ENCODE measurements around the gene TXNRD2. TPM values are rescaled to one million over a fixed set of nuclear protein-coding genes. Genes with fewer than 3 reads are reported as not detected.

TXNRD2 gene
- total RNA-seq, 1 donor from 2014 or later, result 22.2 TPM

DNA sequence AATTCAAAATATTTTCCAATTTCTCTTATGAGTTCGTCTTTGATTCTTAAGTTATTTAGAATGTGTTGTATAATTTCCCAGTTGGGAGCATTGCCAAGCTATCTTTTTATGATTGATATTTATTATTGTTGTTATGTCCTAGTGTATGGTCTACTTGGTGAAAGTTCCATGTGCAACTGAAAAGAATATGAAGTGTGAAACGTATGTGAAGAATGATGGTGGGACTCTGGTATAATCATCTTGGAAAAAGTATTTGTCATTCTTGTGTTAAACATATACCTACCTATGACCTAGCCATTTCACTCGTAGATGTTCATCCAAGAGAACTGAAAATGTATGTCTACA lies 75.0 kb downstream of the TXNRD2 start:
- no peaks in the 10 kb centered on the region for H3K36me3 Mint-ChIP-seq (ENCODE audit: low read depth)
- no peaks in the 10 kb centered on the region for H3K27me3 Mint-ChIP-seq (ENCODE audit: low read depth)
- peaks cover 12% of the 10 kb centered on the region for H3K4me1 Mint-ChIP-seq
- TF ChIP-seq, protein P1, sequence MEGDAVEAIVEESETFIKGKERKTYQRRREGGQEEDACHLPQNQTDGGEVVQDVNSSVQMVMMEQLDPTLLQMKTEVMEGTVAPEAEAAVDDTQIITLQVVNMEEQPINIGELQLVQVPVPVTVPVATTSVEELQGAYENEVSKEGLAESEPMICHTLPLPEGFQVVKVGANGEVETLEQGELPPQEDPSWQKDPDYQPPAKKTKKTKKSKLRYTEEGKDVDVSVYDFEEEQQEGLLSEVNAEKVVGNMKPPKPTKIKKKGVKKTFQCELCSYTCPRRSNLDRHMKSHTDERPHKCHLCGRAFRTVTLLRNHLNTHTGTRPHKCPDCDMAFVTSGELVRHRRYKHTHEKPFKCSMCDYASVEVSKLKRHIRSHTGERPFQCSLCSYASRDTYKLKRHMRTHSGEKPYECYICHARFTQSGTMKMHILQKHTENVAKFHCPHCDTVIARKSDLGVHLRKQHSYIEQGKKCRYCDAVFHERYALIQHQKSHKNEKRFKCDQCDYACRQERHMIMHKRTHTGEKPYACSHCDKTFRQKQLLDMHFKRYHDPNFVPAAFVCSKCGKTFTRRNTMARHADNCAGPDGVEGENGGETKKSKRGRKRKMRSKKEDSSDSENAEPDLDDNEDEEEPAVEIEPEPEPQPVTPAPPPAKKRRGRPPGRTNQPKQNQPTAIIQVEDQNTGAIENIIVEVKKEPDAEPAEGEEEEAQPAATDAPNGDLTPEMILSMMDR (conservative IDR thresholded peaks at IDR 0.05), result no peak
- no peaks in the 10 kb centered on the region for H3K9me3 Mint-ChIP-seq
- no peak overlapping the region for H3K27ac Mint-ChIP-seq (ENCODE audit: unreplicated experiment)
- H3K4me3 Mint-ChIP-seq, result no peak overlapping the region
- DNase-seq (ENCODE audit: low read depth, low spot score), result no peak

DNA sequence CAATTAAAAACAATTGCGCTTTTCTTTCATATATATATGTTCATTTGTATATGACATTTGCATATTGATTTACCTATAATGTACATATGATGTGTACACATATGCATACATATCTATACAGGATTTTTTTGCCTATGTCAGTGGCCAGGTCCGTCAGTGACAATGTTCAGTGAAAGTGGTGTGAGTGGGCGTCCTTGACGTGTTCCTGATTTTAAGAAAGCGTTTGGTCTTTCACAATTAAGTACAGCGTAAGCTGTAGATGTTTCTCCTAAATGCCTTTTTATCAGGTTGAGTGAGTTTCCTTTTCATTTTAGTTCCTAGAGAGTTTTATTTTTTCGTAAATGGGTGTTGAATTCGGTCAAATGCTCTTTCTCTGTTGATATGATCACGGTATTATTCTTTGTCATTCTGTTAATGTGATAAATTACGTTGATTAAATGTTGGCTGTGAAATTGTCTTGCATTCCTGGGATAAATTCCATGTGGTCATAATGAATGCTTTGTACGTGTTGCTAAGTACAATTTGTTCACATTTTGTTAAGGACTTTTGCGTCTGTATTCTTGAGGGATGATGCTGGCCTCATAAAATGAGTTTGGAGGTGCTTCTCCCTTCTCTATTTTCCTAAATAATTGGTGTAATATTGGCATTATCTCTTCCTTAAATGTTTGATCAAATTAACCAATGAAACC lies 76.3 kb downstream of the TXNRD2 start:
- no peak for DNase-seq (ENCODE audit: low read depth, low spot score)
- H3K27me3 Mint-ChIP-seq (ENCODE audit: low read depth), result no peaks in the 10 kb centered on the region
- H3K4me3 Mint-ChIP-seq, result no peak overlapping the region
- peaks cover 12% of the 10 kb centered on the region for H3K4me1 Mint-ChIP-seq
- TF ChIP-seq, protein P1 (conservative IDR thresholded peaks at IDR 0.05), result no peak
- H3K27ac Mint-ChIP-seq (ENCODE audit: unreplicated experiment), result no peak overlapping the region
- no peaks in the 10 kb centered on the region for H3K36me3 Mint-ChIP-seq (ENCODE audit: low read depth)
- H3K9me3 Mint-ChIP-seq, result no peaks in the 10 kb centered on the region

DNA sequence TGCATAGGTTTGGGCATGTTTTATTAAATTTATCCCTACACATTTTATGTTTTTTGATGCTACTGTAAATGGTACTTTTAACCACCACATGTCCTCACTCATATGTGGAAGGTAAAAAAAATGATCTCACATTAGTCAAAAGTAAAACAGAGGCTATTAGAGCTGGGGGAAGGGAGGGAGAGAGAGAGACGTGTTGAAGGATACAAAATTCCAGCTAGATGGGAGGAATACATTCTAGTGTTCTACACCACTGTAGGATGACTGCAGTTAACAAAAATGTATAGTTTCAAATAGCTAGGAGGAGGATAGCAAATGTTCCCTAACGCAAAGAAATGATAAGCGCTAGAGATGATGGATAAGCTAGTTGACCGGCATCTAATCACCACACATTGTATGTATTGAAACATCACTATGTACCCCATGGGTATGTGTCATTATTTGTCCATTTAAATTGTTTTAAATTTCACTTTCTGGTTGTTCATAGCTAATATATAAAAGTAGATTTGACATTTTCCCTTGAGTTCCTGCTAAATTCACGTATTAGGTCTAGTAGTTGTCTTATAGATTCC lies 77.0 kb downstream of the TXNRD2 start:
- Mint-ChIP-seq H3K4me3 (no peak overlapping the region), H3K4me1 (peaks cover 12% of the 10 kb centered on the region), H3K27me3 (ENCODE audit: low read depth) (no peaks in the 10 kb centered on the region), H3K9me3 (no peaks in the 10 kb centered on the region), H3K36me3 (ENCODE audit: low read depth) (no peaks in the 10 kb centered on the region), H3K27ac (ENCODE audit: unreplicated experiment) (no peak overlapping the region)
- TF ChIP-seq, protein P1 (conservative IDR thresholded peaks at IDR 0.05), result no peak
- DNase-seq (ENCODE audit: low read depth, low spot score), result no peak

DNA sequence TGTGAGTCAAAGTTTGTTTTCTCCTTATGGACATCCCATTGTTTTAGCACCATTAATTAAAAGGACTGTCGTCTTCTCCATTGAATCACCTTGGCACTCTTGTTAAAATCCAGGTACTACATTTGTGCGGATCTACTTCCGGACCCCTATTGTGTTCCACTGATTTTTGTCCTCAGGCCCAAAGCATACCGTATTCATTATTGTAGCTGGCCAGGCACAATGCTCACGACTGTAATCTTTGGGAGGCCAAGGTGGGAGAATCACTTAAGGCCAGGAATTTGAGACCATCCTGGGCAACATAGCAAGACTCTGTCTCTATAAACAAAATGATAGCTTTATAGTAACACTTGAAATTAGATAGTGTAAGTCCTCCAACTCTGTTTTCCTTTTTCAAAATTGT lies 78.0 kb downstream of the TXNRD2 start:
- H3K27ac Mint-ChIP-seq (ENCODE audit: unreplicated experiment), result no peak overlapping the region
- H3K36me3 Mint-ChIP-seq (ENCODE audit: low read depth), result no peaks in the 10 kb centered on the region
- no peaks in the 10 kb centered on the region for H3K9me3 Mint-ChIP-seq
- no peak for DNase-seq (ENCODE audit: low read depth, low spot score)
- TF ChIP-seq, protein P1 (conservative IDR thresholded peaks at IDR 0.05), result no peak
- H3K27me3 Mint-ChIP-seq (ENCODE audit: low read depth), result no peaks in the 10 kb centered on the region
- H3K4me3 Mint-ChIP-seq, result no peak overlapping the region
- peaks cover 3% of the 10 kb centered on the region for H3K4me1 Mint-ChIP-seq

DNA sequence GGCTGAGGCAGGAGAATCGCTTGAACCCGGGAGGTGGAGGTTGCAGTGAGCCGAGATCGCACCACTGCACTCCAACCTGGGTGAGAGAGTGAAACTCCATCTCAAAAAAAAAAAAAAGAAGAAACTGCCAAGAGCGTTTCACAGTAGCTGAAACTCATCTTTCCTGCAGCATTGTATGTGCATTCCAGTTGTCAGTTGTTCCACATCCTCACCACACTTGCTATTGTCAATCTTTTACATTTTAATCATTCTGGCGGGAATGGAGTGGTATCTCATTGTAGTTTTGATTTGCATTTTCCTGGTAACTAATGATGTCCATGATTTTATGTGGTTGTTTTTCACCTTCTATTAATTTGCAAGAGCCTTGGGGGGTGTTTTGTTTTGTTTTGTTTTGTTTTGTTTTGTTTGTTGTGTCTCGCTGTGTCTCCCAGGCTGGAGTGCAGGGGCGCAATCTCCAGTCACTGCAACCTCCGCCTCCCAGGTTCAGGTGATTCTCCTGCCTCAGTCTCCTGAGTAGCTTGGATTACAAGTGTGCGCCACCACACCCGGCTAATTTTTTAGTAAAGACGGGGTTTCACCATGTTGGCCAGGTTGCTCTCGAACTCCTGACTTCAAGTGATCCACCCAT lies 78.9 kb downstream of the TXNRD2 start:
- Mint-ChIP-seq H3K27ac (ENCODE audit: unreplicated experiment) (no peak overlapping the region), H3K9me3 (no peaks in the 10 kb centered on the region), H3K4me3 (no peak overlapping the region), H3K4me1 (no peaks in the 10 kb centered on the region), H3K36me3 (ENCODE audit: low read depth) (no peaks in the 10 kb centered on the region), H3K27me3 (ENCODE audit: low read depth) (no peaks in the 10 kb centered on the region)
- no peak for DNase-seq (ENCODE audit: low read depth, low spot score)
- TF ChIP-seq, protein P1 (conservative IDR thresholded peaks at IDR 0.05), result no peak
